CD4-positive, alpha-beta T cell (primary cell): ENCODE data around the gene VAT1L. TPM values are rescaled to one million over a fixed set of nuclear protein-coding genes. Genes with fewer than 3 reads are reported as not detected.

Experiments used
- ATAC-seq: fragments of 200-7000 bp; cut with Tn5 transposase; one replicate; pipeline ENCODE4 v1.10.0; 2022; ENCODE audit warnings: mild to moderate bottlenecking; ENCODE audit not compliant: poor library complexity
- CTCF ChIA-PET: fragments of 350-600 bp; sonication (Branson Sonifier 250); formaldehyde crosslinking; loops from one replicate; lab custom pipeline; 2021; ENCODE audit warnings: antibody characterized with exemption, inconsistent platforms; lab: Charles Lee
- POLR2A ChIA-PET: fragments of 350-600 bp; sonication (Branson Sonifier 250); formaldehyde crosslinking; loops from one replicate; lab custom pipeline; 2021; ENCODE audit warnings: antibody characterized with exemption, inconsistent platforms; lab: Charles Lee
- DNase-seq, 14 experiments: peaks; one replicate each; pipeline ENCODE4 v3.0.0-alpha.2; 2013 to 2020; ENCODE audit warnings: mixed read lengths in 2 of 14
- H3K27ac ChIP-seq, 2 donors: one replicate each; pipeline versions ENCODE4 v1.5.1 to v1.7.0; 2013; ENCODE audit warnings: low read length in 2 of 2, low read depth in 1 of 2, mild to moderate bottlenecking in 1 of 2
- H3K27me3 ChIP-seq, 2 experiments: 1 replicate in 1 of 2; 2 replicates in 1 of 2; pipeline versions ENCODE4 v1.6.1 to v1.7.0; 2013; ENCODE audit warnings: low read length in 2 of 2, control low read depth in 1 of 2, mild to moderate bottlenecking in 1 of 2, moderate library complexity in 1 of 2; ENCODE audit not compliant: insufficient read depth in 2 of 2, control insufficient read depth in 1 of 2
- H3K36me3 ChIP-seq: one replicate; pipeline ENCODE4 v1.6.1; 2013; ENCODE audit warnings: low read length, control low read depth; ENCODE audit not compliant: insufficient read depth
- H3K4me1 ChIP-seq: one replicate; pipeline ENCODE4 v1.6.1; 2013; ENCODE audit warnings: low read length, control low read depth; ENCODE audit not compliant: insufficient read depth
- H3K4me3 ChIP-seq: one replicate; pipeline ENCODE4 v1.5.1; 2013; ENCODE audit warnings: mild to moderate bottlenecking, low read length, moderate library complexity
- H3K9me3 ChIP-seq, 2 experiments: 1 replicate in 1 of 2; 2 replicates in 1 of 2; pipeline versions ENCODE4 v1.6.1 to v1.7.0; 2013; ENCODE audit warnings: low read length in 2 of 2, mild to moderate bottlenecking in 2 of 2, control low read depth in 1 of 2, moderate library complexity in 1 of 2; ENCODE audit not compliant: control insufficient read depth in 1 of 2, insufficient read depth in 1 of 2
- H3K27ac Mint-ChIP-seq: one replicate; pipeline ENCODE4 v1.8.0; 2020; ENCODE audit warnings: mixed read lengths
- H3K27me3 Mint-ChIP-seq: one replicate; pipeline ENCODE4 v1.8.0; 2021; ENCODE audit warnings: mixed read lengths
- H3K36me3 Mint-ChIP-seq: one replicate; pipeline ENCODE4 v1.8.0; 2021; ENCODE audit warnings: low read depth, mixed read lengths
- H3K4me1 Mint-ChIP-seq: one replicate; pipeline ENCODE4 v1.8.0; 2021; ENCODE audit warnings: low read depth, mixed read lengths
- H3K4me3 Mint-ChIP-seq: one replicate; pipeline ENCODE4 v1.8.0; 2020; ENCODE audit warnings: mild to moderate bottlenecking, mixed read lengths
- H3K9me3 Mint-ChIP-seq: one replicate; pipeline ENCODE4 v1.8.0; 2020; ENCODE audit warnings: mixed read lengths
- CTCF ChIP-seq: fragments of 200-600 bp; IDR thresholded peaks from one replicate; pipeline ENCODE4 v1.8.0; 2022; ENCODE audit warnings: antibody characterized with exemption, mild to moderate bottlenecking
- intact Hi-C, 2 experiments: fragments of 100-400 bp; cut with DNase I in 1 of 2; cut with micrococcal nuclease in 1 of 2; formaldehyde crosslinking; loops; one replicate each; pipeline versions ENCODE4 v1.15.1 to v1.9.0; 2023 to 2025; cut with DNase I, micrococcal nuclease
- total RNA-seq, 174 experiments: library from RNA in 2 of 174; stranded (reverse) in 2 of 174; gene quantifications; one replicate each; pipeline ENCODE4 v1.2.3 and lab custom pipeline; 2021 to 2026

Gene VAT1L
- total RNA-seq, 2 experiments from 2014 or later: not detected

GRCh38 chr16:77986011-77986740 is 197.8 kb downstream of the VAT1L start:
- peaks cover 0 to 7% of the 10 kb centered on the region in 2 experiments for H3K27me3 ChIP-seq
- Mint-ChIP-seq H3K4me3 (no peak overlapping the region), H3K36me3 (no peaks in the 10 kb centered on the region), H3K9me3 (no peaks in the 10 kb centered on the region), H3K27me3 (peaks cover 31% of the 10 kb centered on the region), H3K4me1 (no peaks in the 10 kb centered on the region), H3K27ac (no peak overlapping the region)
- ATAC-seq (no peak), DNase-seq (no peak)
- no peaks in the 10 kb centered on the region for H3K4me1 ChIP-seq
- H3K27ac ChIP-seq: no peak overlapping the region
- ChIA-PET POLR2A (no interaction called here), CTCF (no interaction called here)
- no peaks in the 10 kb centered on the region for H3K9me3 ChIP-seq
- H3K36me3 ChIP-seq: no peaks in the 10 kb centered on the region
- no peak overlapping the region for H3K4me3 ChIP-seq
- intact Hi-C loops: no loop called here
- TF ChIP-seq CTCF: no peak

GRCh38 chr16:77987810-77988209 is 199.4 kb downstream of the VAT1L start:
- Histone ChIP-seq H3K9me3 (no peaks in the 10 kb centered on the region), H3K4me1 (no peaks in the 10 kb centered on the region), H3K27me3 (peaks cover 0 to 7% of the 10 kb centered on the region in 2 experiments), H3K4me3 (no peak overlapping the region), H3K27ac (no peak overlapping the region), H3K36me3 (no peaks in the 10 kb centered on the region)
- POLR2A ChIA-PET: no interaction called here
- Mint-ChIP-seq H3K9me3 (no peaks in the 10 kb centered on the region), H3K36me3 (no peaks in the 10 kb centered on the region), H3K27ac (no peak overlapping the region), H3K4me3 (no peak overlapping the region), H3K27me3 (peaks cover 30% of the 10 kb centered on the region), H3K4me1 (no peaks in the 10 kb centered on the region)
- CTCF ChIA-PET: no interaction called here
- intact Hi-C loops: no loop called here
- TF ChIP-seq CTCF: no peak
- DNase-seq: no peak
- ATAC-seq: no peak

GRCh38 chr16:77989846-77990245 is 201.5 kb downstream of the VAT1L start:
- Mint-ChIP-seq H3K27me3 (peaks cover 29% of the 10 kb centered on the region), H3K4me1 (no peaks in the 10 kb centered on the region), H3K9me3 (no peaks in the 10 kb centered on the region), H3K4me3 (no peak overlapping the region), H3K36me3 (no peaks in the 10 kb centered on the region), H3K27ac (no peak overlapping the region)
- H3K27ac ChIP-seq: no peak overlapping the region
- no peaks in the 10 kb centered on the region for H3K9me3 ChIP-seq
- H3K4me3 ChIP-seq: no peak overlapping the region
- CTCF ChIA-PET: no interaction called here
- no peaks in the 10 kb centered on the region for H3K36me3 ChIP-seq
- H3K27me3 ChIP-seq: peaks cover 0 to 8% of the 10 kb centered on the region in 2 experiments
- POLR2A ChIA-PET: no interaction called here
- TF ChIP-seq CTCF: no peak
- H3K4me1 ChIP-seq: no peaks in the 10 kb centered on the region
- intact Hi-C loops: no loop called here
- no peak for DNase-seq
- no peak for ATAC-seq
